Tibial artery (tissue), 4 donors: Measurements from ENCODE around the gene GDAP1L1.
A peak's percentile ranks its signal among the peaks of the same experiment; 100 is the strongest.
"Not testable (repeated sequence)": the region's sequence is repeated elsewhere in the genome, so short reads cannot be mapped to it uniquely, and the experiment has no call there.

Experiments
- DNase-seq, 2 donors: peaks; one replicate each; pipeline ENCODE4 v3.0.0-alpha.2; 2019
- H3K27ac ChIP-seq, 2 donors: fragments of 200-600 bp; sonication (generic) in 1 of 2; 1 replicate in 1 of 2; 2 replicates in 1 of 2; pipeline ENCODE4 v1.5.1; 2018 to 2019; ENCODE audit warnings: mild to moderate bottlenecking in 1 of 2
- H3K27me3 ChIP-seq, 2 donors: fragments of 200-600 bp; sonication (generic) in 1 of 2; one replicate each; pipeline versions ENCODE4 v1.5.1 to v1.6.0; 2016 to 2019
- H3K36me3 ChIP-seq, 3 donors: fragments of 200-600 bp; sonication (generic) in 2 of 3; one replicate each; pipeline ENCODE4 v1.5.1; 2016 to 2019; ENCODE audit warnings: mild to moderate bottlenecking in 2 of 3
- H3K4me1 ChIP-seq, 4 donors: fragments of 200-600 bp; sonication (generic) in 2 of 4; 1 replicate in 3 of 4; 2 replicates in 1 of 4; pipeline ENCODE4 v1.5.1; 2016 to 2019
- H3K4me3 ChIP-seq, 2 donors: fragments of 200-600 bp; sonication (generic) in 1 of 2; 1 replicate in 1 of 2; 2 replicates in 1 of 2; pipeline ENCODE4 v1.5.1; 2018 to 2019; ENCODE audit warnings: mild to moderate bottlenecking in 2 of 2
- H3K9me3 ChIP-seq, 3 donors: fragments of 200-600 bp; sonication (generic) in 1 of 3; one replicate each; pipeline ENCODE4 v1.5.1; 2016 to 2019
- intact Hi-C: fragments of 100-400 bp; cut with DNase I; formaldehyde crosslinking; loops from one replicate; pipeline ENCODE4 v1.15.0; 2023; ENCODE audit warnings: low total_unique reads
- TF ChIP-seq, protein P1 (sequence below), 2 experiments: fragments of 200-600 bp in 1 of 2; fragments of 450-650 bp in 1 of 2; IDR thresholded peaks; one replicate each; pipeline ENCODE4 v1.5.1; 2017 to 2019; ENCODE audit warnings: antibody characterized with exemption in 2 of 2, mild to moderate bottlenecking in 1 of 2, moderate library complexity in 1 of 2

Gene GDAP1L1

DNA sequence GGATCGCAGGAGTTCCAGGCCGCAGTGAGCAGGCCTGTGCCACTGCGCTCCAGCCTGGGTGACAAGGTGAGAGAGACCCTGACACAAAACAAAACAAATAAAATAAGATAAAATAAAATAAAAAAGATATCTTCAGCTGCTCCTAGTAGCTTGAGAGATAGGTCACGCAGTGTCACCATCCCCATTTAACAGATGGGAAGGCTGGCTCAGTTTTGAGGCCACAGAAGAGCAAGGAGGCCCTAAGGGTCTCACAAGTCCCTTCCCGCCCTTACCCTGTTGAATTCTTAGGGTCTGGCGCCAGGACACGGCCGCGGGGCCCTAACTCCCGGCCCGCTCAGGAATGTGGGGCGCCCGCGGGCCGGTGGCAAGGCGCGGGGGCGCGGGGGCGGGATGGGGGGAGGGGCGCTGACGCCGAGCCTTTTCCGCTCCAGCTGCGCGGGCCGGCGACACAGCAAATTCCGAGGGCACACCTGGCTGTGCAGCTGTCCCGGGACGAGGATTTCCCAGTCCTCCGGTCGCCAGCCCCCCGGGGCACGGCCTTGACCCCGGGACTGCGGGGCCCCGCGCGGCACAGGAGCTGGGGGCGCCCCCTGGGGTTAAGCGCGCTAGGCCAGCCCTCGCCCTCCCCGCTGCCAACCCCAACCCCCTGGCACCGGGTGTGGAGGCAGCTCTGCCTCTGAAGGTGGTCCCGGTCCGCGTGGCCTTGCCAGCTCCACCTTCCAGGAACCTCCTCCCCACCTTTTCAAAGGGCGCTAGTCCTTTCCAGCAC lies 79.5 kb downstream of the GDAP1L1 start:
- no peaks in the 10 kb centered on the region for H3K9me3 ChIP-seq
- peaks cover 0 to 41% of the 10 kb centered on the region in 2 donors for H3K27me3 ChIP-seq
- peak overlapping the region in 1 of 2 donors; percentile 29 for H3K4me3 ChIP-seq
- no peak for DNase-seq
- no peaks in the 10 kb centered on the region for H3K36me3 ChIP-seq
- TF ChIP-seq, protein P1, sequence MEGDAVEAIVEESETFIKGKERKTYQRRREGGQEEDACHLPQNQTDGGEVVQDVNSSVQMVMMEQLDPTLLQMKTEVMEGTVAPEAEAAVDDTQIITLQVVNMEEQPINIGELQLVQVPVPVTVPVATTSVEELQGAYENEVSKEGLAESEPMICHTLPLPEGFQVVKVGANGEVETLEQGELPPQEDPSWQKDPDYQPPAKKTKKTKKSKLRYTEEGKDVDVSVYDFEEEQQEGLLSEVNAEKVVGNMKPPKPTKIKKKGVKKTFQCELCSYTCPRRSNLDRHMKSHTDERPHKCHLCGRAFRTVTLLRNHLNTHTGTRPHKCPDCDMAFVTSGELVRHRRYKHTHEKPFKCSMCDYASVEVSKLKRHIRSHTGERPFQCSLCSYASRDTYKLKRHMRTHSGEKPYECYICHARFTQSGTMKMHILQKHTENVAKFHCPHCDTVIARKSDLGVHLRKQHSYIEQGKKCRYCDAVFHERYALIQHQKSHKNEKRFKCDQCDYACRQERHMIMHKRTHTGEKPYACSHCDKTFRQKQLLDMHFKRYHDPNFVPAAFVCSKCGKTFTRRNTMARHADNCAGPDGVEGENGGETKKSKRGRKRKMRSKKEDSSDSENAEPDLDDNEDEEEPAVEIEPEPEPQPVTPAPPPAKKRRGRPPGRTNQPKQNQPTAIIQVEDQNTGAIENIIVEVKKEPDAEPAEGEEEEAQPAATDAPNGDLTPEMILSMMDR (IDR thresholded peaks at IDR 0.05), result no peak
- H3K27ac ChIP-seq, result no peak overlapping the region
- intact Hi-C loops, result no loop called here
- peaks cover 0 to 5% (median 4%) of the 10 kb centered on the region in 4 donors for H3K4me1 ChIP-seq

DNA sequence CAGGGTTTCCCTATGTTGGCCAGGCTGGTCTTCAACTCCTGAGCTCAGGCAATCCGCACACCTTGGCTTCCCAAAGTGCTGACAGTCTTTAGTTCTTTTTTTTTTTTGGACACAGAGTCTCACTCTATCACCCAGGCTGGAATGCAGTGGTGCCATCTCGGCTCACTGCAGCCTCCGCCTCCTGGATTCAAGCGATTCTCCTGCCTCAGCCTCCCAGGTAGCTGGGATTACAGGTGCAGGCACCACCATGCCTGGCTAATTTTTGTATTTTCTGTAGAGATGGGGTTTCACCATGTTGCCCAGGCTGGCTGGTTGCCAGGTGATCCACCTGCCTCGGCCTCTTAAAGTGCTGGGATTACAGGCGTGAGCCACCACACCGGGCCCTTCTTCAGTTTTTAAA lies 80.6 kb downstream of the GDAP1L1 start:
- H3K9me3 ChIP-seq, H3K36me3 ChIP-seq, H3K4me3 ChIP-seq, DNase-seq, H3K4me1 ChIP-seq, intact Hi-C loops, H3K27ac ChIP-seq: not testable (repeated sequence)
- H3K27me3 ChIP-seq, result peaks cover 0 to 41% of the 10 kb centered on the region in 2 donors

DNA sequence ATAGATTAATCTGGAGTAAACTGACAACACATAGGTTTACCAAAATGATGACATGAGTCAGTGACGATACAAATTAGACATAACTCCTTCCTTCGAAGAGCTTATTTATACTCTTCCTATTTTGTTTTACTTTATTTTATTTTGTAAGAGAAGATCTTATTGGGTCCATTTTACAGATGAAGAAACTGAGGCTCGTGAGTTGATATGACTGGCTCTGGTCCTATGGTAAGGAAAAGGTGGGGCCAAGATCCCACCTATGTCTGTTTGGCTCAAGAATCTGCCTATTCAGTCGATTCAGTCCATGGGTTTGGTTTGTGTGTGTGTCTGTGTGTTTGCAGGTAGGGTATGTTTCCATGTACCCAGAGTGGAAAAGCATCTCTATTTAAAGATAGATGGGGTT lies 81.3 kb downstream of the GDAP1L1 start:
- Histone ChIP-seq H3K4me3 (no peak overlapping the region), H3K36me3 (no peaks in the 10 kb centered on the region), H3K9me3 (no peaks in the 10 kb centered on the region), H3K4me1 (peaks cover 0 to 5% (median 4%) of the 10 kb centered on the region in 4 donors), H3K27me3 (peaks cover 0 to 41% of the 10 kb centered on the region in 2 donors), H3K27ac (no peak overlapping the region)
- intact Hi-C loops, result no loop called here
- TF ChIP-seq, protein P1 (IDR thresholded peaks at IDR 0.05), result no peak
- DNase-seq, result no peak
